Esophagus muscularis mucosa (tissue), 3 donors: ENCODE data around the gene LHFPL5.

ENCODE experiments used
- CTCF ChIP-seq, 3 experiments: fragments of 200-600 bp in 2 of 3; fragments of 450-650 bp in 1 of 3; sonication (generic) in 2 of 3; IDR thresholded peaks; one replicate each; pipeline ENCODE4 v1.5.1; 2017 to 2019; ENCODE audit warnings: antibody characterized with exemption in 3 of 3, mild to moderate bottlenecking in 2 of 3, moderate library complexity in 1 of 3
- POLR2A ChIP-seq: fragments of 450-650 bp; IDR thresholded peaks from one replicate; pipeline ENCODE4 v1.6.1; 2017; ENCODE audit warnings: antibody characterized with exemption, moderate library complexity, mild to moderate bottlenecking, low read depth

DNA sequence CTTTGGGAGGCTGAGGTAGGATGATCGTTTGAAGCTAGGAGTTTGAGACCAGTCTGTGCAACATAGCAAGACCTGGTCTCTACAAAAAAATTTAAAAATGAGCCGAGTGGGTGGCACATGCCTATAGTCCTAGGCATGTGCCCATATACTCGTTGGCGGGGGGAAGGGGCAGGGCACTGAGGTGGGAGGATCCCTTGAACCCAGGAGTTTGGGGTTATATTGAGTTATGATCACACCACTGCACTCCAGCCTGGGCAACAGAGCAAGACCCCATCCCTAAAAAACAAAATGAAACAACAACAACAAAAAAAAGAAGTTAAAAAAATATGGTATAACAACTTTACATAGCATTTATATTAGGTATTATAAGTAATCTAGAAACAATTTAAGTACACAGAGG, 47.8 kb downstream of the LHFPL5 start:
- TF ChIP-seq CTCF (IDR thresholded peaks at IDR 0.05) (no peak), POLR2A (no peak)
